Upper lobe of left lung (tissue), 4 donors: ENCODE results near the gene MTMR11.

Experiments
- CTCF ChIP-seq, 6 experiments: fragments of 450-650 bp in 4 of 6; fragments of 200-600 bp in 2 of 6; sonication (generic) in 2 of 6; IDR thresholded peaks; one replicate each; pipeline ENCODE4 v1.5.1; 2016 to 2019; ENCODE audit warnings: antibody characterized with exemption in 6 of 6
- EP300 ChIP-seq, 4 donors: sonication (generic); formaldehyde crosslinking; IDR thresholded peaks; one replicate each; pipeline ENCODE4 v1.5.1; 2017; ENCODE audit warnings: antibody characterized with exemption in 4 of 4, control low read depth in 2 of 4
- POLR2A ChIP-seq, 4 donors: fragments of 450-650 bp; IDR thresholded peaks; one replicate each; pipeline ENCODE4 v1.5.1; 2016 to 2017; ENCODE audit warnings: antibody characterized with exemption in 4 of 4, mild to moderate bottlenecking in 2 of 4
- POLR2AphosphoS5 ChIP-seq, 2 donors: sonication (generic); formaldehyde crosslinking; IDR thresholded peaks; one replicate each; pipeline ENCODE4 v1.5.1; 2017; ENCODE audit warnings: antibody characterized with exemption in 2 of 2

GRCh38 chr1:149965440-149965839 lies 28.8 kb upstream of the MTMR11 start:
- no peak for TF ChIP-seq CTCF (IDR thresholded peaks at IDR 0.05)
- TF ChIP-seq POLR2A (IDR thresholded peaks at IDR 0.05): no peak
- no peak for TF ChIP-seq POLR2AphosphoS5 (IDR thresholded peaks at IDR 0.05)
- TF ChIP-seq EP300 (IDR thresholded peaks at IDR 0.05): no peak
